Measurements from ENCODE around the gene YIF1B.

DNA sequence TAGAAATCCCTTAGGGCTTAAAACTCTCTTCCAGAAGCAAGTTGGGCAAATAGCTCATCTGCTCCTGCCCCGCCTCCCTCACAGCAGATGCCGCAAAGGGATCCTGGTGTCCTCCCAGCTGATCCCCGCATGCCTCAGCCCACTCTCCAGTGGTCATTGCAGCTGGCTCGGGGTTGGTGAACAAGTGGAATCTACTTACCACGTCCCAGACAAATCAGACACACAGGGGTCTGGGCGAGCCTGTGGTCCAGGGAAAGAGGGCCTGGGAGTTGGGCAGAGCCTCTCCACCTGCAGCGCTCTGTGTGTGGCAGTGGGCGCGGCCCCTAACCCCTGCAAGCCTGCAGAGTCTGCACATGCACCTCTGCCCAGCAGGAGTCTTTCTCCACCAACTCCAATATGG lies 22.5 kb downstream of the YIF1B start:
- TF ChIP-seq YY1 (IDR thresholded peaks at IDR 0.05; ENCODE audit: insufficient read depth, insufficient read length) (no peak), SUZ12 (IDR thresholded peaks at IDR 0.05; ENCODE audit: extremely low read depth, insufficient read depth, insufficient read length) (no peak)

Data from NT2/D1 (cell line).